Activated CD8-positive, alpha-beta memory T cell treated with anti-CD3 and anti-CD28 coated beads, Interleukin-2, amount 50 U/mL, for 48 hours (primary cell): ENCODE measurements around the gene FAM107B.
"Not testable (repeated sequence)": the region's sequence is repeated elsewhere in the genome, so short reads cannot be mapped to it uniquely, and the experiment has no call there.

ENCODE experiments used
- DNase-seq: peaks from one replicate; pipeline ENCODE4 v3.0.0-alpha.2; 2020

FAM107B gene

DNA sequence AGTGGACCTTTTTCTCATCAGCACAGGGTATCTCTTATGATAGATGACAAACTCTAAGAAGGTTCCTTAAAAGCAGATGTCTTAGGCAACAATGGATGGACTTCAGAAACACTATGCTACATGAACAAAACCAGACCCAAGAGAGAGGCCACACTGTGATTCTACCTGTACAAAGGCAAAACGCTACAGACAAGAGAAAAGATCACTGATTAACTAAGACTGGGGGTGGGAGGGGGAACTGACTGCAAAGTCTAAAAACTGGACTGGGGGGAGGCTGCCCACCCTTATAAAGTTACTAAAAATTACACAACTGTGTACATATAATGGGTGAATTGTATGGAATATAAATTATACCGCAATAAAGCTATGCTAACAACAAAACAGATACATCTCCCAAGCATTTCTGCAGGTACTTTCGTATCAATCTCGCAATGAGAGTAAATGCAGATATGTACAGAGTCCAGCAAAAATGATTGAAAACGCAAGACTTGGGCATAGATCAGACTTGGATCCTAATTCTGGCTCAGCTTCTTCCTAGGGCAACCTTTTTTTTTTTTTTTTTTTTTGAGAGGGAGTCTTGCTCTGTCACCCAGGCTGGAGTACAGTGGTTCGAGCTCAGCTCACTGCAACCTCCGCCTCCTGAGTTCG lies 179.7 kb downstream of the FAM107B start:
- no peak for DNase-seq

GRCh38 chr10:14593806-14594205 lies 180.9 kb downstream of the FAM107B start:
- no peak for DNase-seq

- DNase-seq: no peak
These were observed 182.1 kb downstream of the FAM107B start for GRCh38 chr10:14592566-14592965.

GRCh38 chr10:14592026-14592425 lies 182.7 kb downstream of the FAM107B start:
- DNase-seq: no peak

- DNase-seq: not testable (repeated sequence)
These were observed 185.8 kb downstream of the FAM107B start for GRCh38 chr10:14588938-14589294.

DNA sequence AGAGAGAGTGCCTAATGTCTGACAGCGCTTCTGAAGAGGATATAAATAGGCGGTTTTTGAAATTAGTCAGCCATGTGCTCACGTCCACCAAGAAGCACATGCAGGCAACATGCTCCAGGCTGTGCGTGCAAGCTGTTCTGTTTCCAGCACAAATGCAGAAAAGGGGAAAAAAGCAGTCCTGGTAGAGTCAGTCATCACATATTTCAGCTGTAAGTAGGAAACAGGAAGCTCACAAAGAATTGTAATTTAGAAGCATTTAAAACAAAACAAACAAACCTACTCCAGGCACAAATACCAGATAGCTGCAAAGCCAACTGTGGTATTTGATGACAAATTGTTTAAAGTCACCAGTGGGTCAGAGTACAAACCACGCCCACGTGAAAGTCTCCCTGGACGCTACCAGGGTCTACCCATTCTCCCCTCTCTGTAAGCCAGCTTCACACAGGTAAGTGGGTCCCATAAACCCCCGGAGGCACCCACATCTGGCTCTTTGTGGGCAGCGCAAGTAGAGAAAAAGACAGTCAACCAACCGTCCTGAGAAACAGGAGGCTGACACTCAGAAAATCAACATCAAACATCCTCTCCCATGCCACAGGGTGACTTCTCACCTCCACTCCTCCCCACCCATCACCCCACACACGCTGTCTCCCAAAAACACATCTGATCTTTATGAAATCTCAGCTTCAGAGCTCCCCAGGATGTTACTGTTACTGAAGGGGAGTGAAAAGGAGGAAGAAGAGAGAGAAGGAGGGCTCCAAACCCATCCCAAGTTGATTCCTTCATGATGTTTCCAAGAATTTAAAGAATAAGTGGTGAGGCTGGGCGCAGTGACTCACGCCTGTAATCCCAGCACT lies 186.4 kb downstream of the FAM107B start:
- no peak for DNase-seq

DNA sequence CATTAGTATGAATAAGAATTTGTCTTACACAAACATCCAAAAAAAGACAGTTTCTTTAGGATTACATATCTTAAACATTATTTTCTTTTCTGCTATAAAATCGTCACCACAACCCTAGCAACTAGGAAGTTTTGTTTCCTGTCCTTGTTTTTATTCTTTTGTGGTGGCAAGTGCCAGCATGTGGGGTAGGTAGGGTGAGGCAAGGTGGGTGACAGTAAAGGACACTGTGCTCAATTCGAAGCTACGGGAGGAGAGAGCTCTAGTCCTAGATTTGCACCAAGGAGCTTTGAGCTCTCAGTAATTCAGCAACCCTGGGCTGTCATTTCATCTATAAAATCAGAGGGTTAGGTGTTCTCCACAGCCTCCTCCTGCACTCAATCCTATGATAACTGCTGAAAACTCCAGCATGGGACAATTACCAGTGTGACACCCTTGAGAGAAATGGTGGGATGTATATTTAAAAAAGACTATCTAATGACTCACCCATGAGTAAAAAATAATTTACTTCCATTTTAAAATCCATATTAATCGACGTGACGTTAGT lies 187.1 kb downstream of the FAM107B start:
- DNase-seq: no peak

DNA sequence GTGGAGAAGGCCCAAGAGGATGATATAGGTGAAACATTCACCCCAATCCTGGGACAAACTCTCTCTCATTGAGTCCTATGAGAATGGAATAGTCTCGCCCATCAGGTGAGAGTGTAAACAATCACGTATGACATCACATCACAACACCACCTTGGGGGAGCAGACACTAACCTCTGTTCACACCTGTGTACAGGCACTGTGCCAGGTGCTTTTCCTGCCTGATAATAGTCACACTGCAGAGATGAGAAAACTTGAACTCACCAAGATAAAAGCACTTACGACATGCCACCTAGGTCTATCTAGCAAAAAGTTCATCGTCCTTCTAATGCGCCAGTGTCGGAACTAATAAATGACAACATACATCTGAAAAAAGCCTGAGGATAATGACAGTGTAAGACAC lies 187.8 kb downstream of the FAM107B start:
- no peak for DNase-seq

- no peak for DNase-seq
These were observed 189.2 kb downstream of the FAM107B start for GRCh38 chr10:14585287-14586193.

- DNase-seq: no peak
These were observed 190.0 kb downstream of the FAM107B start for GRCh38 chr10:14584661-14585060.

DNA sequence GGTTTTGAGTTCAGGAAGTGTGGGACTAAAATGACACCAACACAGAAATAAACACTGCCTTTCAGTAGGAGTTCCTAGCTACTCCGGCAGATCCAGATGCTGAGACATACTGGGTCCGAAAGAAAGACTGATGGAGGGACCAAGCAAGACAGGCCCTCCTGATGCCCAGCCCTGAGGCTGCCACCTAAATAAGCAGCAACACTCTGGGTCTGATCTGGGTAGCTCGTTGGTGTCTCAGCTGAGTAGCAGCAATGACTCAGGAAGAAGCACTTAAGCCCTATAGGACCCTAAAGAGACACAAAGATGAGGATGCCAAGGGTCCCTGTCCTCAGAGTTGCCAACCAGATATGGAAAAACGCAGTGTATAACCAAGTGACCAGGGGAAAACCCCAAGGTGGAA lies 190.7 kb downstream of the FAM107B start:
- no peak for DNase-seq

GRCh38 chr10:14583252-14583651 lies 191.4 kb downstream of the FAM107B start:
- peak; percentile 84 for DNase-seq

GRCh38 chr10:14581553-14582321 lies 193.0 kb downstream of the FAM107B start:
- no peak for DNase-seq

DNA sequence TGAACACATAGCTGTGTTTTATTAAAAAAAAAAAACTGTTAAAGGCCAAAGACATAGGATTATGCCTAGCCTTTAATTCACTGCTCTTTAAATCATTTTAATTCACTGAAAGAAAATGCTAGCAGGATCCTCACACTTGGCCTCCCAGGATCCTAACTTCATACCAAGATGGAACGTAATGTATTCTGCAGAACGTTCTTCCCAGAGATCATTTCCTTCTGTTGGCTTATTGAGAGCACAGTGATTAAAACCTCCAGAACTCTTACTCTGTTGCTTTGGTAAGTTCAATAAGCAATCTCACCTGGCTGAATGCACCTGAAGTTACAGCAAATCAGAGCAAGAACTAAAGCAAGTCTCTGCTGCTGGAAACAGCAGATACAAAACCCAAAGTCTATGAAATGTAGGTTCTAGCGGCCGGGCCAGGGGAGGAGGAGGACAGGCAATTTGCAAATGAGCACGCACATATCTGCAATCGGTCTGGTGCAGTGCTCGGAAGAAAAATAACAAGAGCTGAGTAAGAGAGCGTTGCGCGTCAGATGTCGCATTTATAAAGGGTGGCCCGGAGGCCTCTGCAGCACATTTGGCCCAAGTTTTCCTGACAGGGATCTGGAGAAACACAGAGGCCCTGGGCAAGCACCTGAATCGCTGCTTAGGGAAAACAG lies 193.9 kb downstream of the FAM107B start:
- DNase-seq: no peak

DNA sequence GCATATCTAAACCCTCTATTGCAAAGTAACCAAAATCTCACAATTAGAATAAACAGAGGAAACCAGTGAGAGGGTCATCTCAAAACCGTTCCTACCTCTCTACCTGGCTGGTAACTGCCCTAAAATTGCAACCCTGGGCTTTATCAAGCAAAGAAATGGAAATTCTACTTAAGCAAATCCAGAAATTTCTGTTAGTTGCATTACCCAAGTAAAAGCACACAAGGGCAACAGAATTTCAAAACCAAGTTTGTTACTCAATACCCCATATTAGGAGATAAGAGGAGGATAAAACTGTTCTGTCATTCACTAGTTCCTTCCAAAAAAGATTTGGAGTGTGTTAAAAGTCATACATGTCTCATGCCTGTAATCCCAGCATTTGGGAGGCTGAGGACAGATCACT lies 195.3 kb downstream of the FAM107B start:
- no peak for DNase-seq

DNA sequence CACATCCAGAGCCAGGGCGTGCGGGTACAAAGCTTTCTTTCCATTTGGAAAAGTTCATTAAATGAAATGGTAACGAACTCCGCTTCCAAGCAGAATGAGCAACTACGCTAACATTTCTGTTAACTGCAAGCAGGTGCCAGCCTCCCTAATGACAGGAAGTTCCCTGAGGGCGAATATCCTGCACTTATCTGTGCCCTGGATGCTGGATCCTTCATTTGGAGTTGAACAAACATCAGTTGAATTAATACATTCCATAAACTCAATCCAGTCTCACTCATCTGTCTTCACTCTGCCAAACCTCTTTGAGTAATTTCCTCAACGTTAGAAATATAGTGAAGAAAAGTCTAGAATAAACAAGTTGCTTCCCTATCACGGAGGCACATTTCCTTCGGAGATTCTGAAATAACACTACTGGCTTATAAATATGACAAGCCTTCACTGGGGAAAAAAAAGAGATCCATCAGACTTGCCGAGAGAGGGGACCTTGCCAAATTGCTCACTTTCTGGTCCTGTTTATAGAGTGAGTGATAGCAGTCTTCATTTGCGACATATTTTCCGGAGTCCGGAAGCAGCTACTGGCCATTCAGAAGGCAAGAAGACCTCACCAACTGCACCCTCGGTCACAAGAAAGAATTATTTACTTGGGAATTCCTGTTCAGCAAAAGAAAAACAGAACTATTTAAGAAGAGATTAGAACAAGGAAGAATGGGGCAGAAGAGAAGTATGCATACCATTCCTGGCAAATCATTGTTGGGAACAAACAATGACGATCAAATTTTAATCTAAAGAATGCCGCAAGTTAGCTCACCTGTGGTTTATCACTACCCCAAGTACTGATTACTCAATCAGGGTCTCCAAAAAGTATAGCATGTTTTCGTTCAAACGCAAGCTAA lies 196.4 kb downstream of the FAM107B start:
- no peak for DNase-seq

GRCh38 chr10:14574885-14575284 lies 199.8 kb downstream of the FAM107B start:
- no peak for DNase-seq

GRCh38 chr10:14574291-14574690 lies 200.4 kb downstream of the FAM107B start:
- DNase-seq: no peak

DNA sequence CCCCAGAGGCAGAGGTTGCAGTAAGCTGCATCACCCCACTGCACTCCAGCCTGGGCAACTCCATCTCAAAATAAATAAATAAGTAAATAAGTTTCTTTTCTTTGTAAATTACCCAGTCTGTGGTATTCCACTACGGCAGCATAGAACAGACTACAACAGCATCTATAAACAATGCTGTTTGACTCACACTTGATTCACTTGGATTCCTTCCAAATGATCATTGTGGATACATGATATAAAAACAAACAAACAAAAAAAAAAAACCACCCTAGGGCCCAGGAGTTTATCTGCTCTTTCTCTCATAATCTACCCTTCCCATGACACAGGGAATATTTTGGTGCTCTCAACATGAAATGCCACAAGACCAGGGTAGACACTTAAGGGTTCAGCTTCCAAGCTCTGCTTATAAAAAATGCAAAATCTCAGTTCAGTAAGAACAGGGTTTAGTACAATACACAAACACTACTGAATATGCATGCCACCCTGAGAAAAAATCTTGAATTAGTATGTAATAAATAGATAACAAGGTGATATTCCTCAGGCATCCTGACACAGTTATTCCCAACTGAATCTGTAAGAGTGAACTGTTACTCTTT lies 200.9 kb downstream of the FAM107B start:
- DNase-seq: no peak

DNA sequence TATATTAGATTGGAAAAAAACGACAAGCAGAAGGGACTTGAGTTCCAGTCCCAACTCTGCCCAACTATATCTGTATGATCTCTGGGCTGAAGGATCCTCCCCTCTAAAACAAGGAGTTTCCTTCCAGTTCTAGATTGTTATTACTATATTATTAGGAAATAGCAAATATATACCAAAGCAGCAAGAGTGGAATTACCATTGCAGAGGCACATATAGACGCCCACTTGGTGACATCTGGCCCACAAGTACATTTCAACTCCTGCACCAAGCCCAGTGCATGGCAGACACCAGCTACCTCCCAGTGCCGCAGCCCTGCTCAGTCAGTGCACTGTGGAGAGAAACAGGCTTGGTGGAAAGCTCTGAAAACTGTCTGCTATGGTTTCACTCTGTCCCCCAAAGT lies 201.9 kb downstream of the FAM107B start:
- no peak for DNase-seq
